Measurements from ENCODE around the gene NKD2. TPM values are rescaled to one million over a fixed set of nuclear protein-coding genes. Genes with fewer than 3 reads are reported as not detected.

The NKD2 gene
- total RNA-seq, 1 donor from 2014 or later = 1.8 TPM

- Mint-ChIP-seq H3K9me3 (ENCODE audit: unreplicated experiment) (no peaks in the 10 kb centered on the region), H3K27me3 (ENCODE audit: unreplicated experiment) (peaks cover 1% of the 10 kb centered on the region), H3K36me3 (ENCODE audit: low read depth, unreplicated experiment) (no peaks in the 10 kb centered on the region)
Observed at GRCh38 chr5:1017691-1018455, 9.3 kb downstream of the NKD2 start.

GRCh38 chr5:1018596-1018995 is 10.0 kb downstream of the NKD2 start:
- no peak overlapping the region for H3K27ac Mint-ChIP-seq (ENCODE audit: unreplicated experiment)
- H3K9me3 Mint-ChIP-seq (ENCODE audit: unreplicated experiment) = no peaks in the 10 kb centered on the region
- no peaks in the 10 kb centered on the region for H3K36me3 Mint-ChIP-seq (ENCODE audit: low read depth, unreplicated experiment)
- H3K4me1 Mint-ChIP-seq (ENCODE audit: unreplicated experiment) = no peaks in the 10 kb centered on the region
- no peak for DNase-seq (ENCODE audit: low spot score)
- H3K27me3 Mint-ChIP-seq (ENCODE audit: unreplicated experiment) = peaks cover 1% of the 10 kb centered on the region
- no peak for TF ChIP-seq CTCF (IDR thresholded peaks at IDR 0.05; ENCODE audit: unreplicated experiment)
- no peak overlapping the region for H3K4me3 Mint-ChIP-seq (ENCODE audit: unreplicated experiment)

More at GRCh38 chr5:1017691-1018455, 9.3 kb downstream of the NKD2 start:
- no peak for TF ChIP-seq CTCF (IDR thresholded peaks at IDR 0.05; ENCODE audit: unreplicated experiment)
- Mint-ChIP-seq H3K4me1 (ENCODE audit: unreplicated experiment) (no peaks in the 10 kb centered on the region), H3K4me3 (ENCODE audit: unreplicated experiment) (no peak overlapping the region), H3K27ac (ENCODE audit: unreplicated experiment) (no peak overlapping the region)
- no peak for DNase-seq (ENCODE audit: low spot score)

- TF ChIP-seq CTCF (IDR thresholded peaks at IDR 0.05; ENCODE audit: unreplicated experiment) = no peak
- H3K27me3 Mint-ChIP-seq (ENCODE audit: unreplicated experiment) = peaks cover 1% of the 10 kb centered on the region
- DNase-seq (ENCODE audit: low spot score) = no peak
- no peak overlapping the region for H3K4me3 Mint-ChIP-seq (ENCODE audit: unreplicated experiment)
- H3K36me3 Mint-ChIP-seq (ENCODE audit: low read depth, unreplicated experiment) = no peaks in the 10 kb centered on the region
- H3K9me3 Mint-ChIP-seq (ENCODE audit: unreplicated experiment) = no peaks in the 10 kb centered on the region
- H3K27ac Mint-ChIP-seq (ENCODE audit: unreplicated experiment) = no peak overlapping the region
- H3K4me1 Mint-ChIP-seq (ENCODE audit: unreplicated experiment) = no peaks in the 10 kb centered on the region
Observed at GRCh38 chr5:1019001-1019905, 10.7 kb downstream of the NKD2 start.

GRCh38 chr5:1020452-1020961 is 11.9 kb downstream of the NKD2 start:
- no peak overlapping the region for H3K27ac Mint-ChIP-seq (ENCODE audit: unreplicated experiment)
- TF ChIP-seq CTCF (IDR thresholded peaks at IDR 0.05; ENCODE audit: unreplicated experiment) = no peak
- no peak for DNase-seq (ENCODE audit: low spot score)
- no peaks in the 10 kb centered on the region for H3K36me3 Mint-ChIP-seq (ENCODE audit: low read depth, unreplicated experiment)
- H3K27me3 Mint-ChIP-seq (ENCODE audit: unreplicated experiment) = peaks cover 1% of the 10 kb centered on the region
- H3K9me3 Mint-ChIP-seq (ENCODE audit: unreplicated experiment) = no peaks in the 10 kb centered on the region
- H3K4me3 Mint-ChIP-seq (ENCODE audit: unreplicated experiment) = no peak overlapping the region
- H3K4me1 Mint-ChIP-seq (ENCODE audit: unreplicated experiment) = no peaks in the 10 kb centered on the region
